CD8-positive, alpha-beta memory T cell (primary cell): ENCODE measurements around the gene B3GALT5. TPM values are rescaled to one million over a fixed set of nuclear protein-coding genes. Genes with fewer than 3 reads are reported as not detected.

Source experiments
- CTCF ChIA-PET: fragments of 350-600 bp; sonication (Branson Sonifier 250); formaldehyde crosslinking; loops from one replicate; lab custom pipeline; 2021; ENCODE audit warnings: antibody characterized with exemption; lab: Charles Lee
- POLR2A ChIA-PET: fragments of 350-600 bp; sonication (Branson Sonifier 250); formaldehyde crosslinking; loops from one replicate; lab custom pipeline; 2021; ENCODE audit warnings: antibody characterized with exemption; lab: Charles Lee
- DNase-seq, 5 donors: peaks; one replicate each; pipeline versions ENCODE4 v3.0.0 to v3.0.0-alpha.2; 2020 to 2022; ENCODE audit warnings: mixed read lengths in 1 of 5
- H3K27ac ChIP-seq: one replicate; pipeline ENCODE4 v1.7.0; 2013; ENCODE audit warnings: low read depth, mild to moderate bottlenecking, low read length, moderate library complexity
- H3K27me3 ChIP-seq: 2 replicates; pipeline ENCODE4 v1.7.0; 2013; ENCODE audit warnings: low read length, mild to moderate bottlenecking; ENCODE audit not compliant: insufficient read depth, poor library complexity, severe bottlenecking
- H3K36me3 ChIP-seq: 2 replicates; pipeline ENCODE4 v1.7.0; 2013; ENCODE audit warnings: mild to moderate bottlenecking, low read length, moderate library complexity; ENCODE audit not compliant: insufficient read depth
- H3K4me1 ChIP-seq: 2 replicates; pipeline ENCODE4 v1.7.0; 2013; ENCODE audit warnings: mild to moderate bottlenecking, low read length, moderate library complexity; ENCODE audit not compliant: insufficient read depth
- H3K4me3 ChIP-seq: 2 replicates; pipeline ENCODE4 v1.7.0; 2013; ENCODE audit warnings: mild to moderate bottlenecking, low read length
- H3K9me3 ChIP-seq: 2 replicates; pipeline ENCODE4 v1.7.0; 2013; ENCODE audit warnings: mild to moderate bottlenecking, low read length
- H3K27ac Mint-ChIP-seq, 8 donors: one replicate each; pipeline ENCODE4 v1.8.0; 2020 to 2021; ENCODE audit warnings: mixed read lengths in 8 of 8, mild to moderate bottlenecking in 6 of 8, inconsistent platforms in 3 of 8, moderate library complexity in 3 of 8
- H3K27me3 Mint-ChIP-seq, 2 donors: one replicate each; pipeline ENCODE4 v1.8.0; 2020 to 2021; ENCODE audit warnings: mixed read lengths in 2 of 2, mild to moderate bottlenecking in 1 of 2, moderate library complexity in 1 of 2
- H3K36me3 Mint-ChIP-seq, 3 donors: one replicate each; pipeline ENCODE4 v1.8.0; 2020 to 2021; ENCODE audit warnings: mixed read lengths in 3 of 3, inconsistent platforms in 1 of 3, mild to moderate bottlenecking in 1 of 3
- H3K4me1 Mint-ChIP-seq, 3 donors: one replicate each; pipeline ENCODE4 v1.8.0; 2020 to 2021; ENCODE audit warnings: mixed read lengths in 3 of 3, inconsistent platforms in 1 of 3, mild to moderate bottlenecking in 1 of 3
- H3K4me3 Mint-ChIP-seq, 7 donors: one replicate each; pipeline ENCODE4 v1.8.0; 2020 to 2021; ENCODE audit warnings: mixed read lengths in 7 of 7, mild to moderate bottlenecking in 6 of 7, moderate library complexity in 4 of 7, inconsistent platforms in 2 of 7
- H3K9me3 Mint-ChIP-seq, 5 donors: one replicate each; pipeline ENCODE4 v1.8.0; 2020 to 2022; ENCODE audit warnings: mixed read lengths in 5 of 5, mild to moderate bottlenecking in 3 of 5, moderate library complexity in 2 of 5, inconsistent platforms in 1 of 5
- polyA plus RNA-seq: library from polyadenylated mRNA; unstranded; fragments of 300-500 nt; fragmentation: Illumina TruSeq; gene quantifications from one replicate; pipeline ENCODE4 v1.2.3, GENCODE V29; 2021
- total RNA-seq, 2 experiments: library from RNA; stranded (reverse); gene quantifications; one replicate each; pipeline ENCODE4 v1.2.3, GENCODE V29; 2021

The B3GALT5 gene
- total and polyA plus RNA-seq, 3 experiments from 2014 or later, result not detected

GRCh38 chr21:39599191-39599970, 13.4 kb upstream of the B3GALT5 start:
- H3K27me3 ChIP-seq, result no peaks in the 10 kb centered on the region
- ChIA-PET CTCF (no interaction called here), POLR2A (no interaction called here)
- no peaks in the 10 kb centered on the region for H3K36me3 ChIP-seq
- no peak overlapping the region for H3K4me3 ChIP-seq
- H3K27me3 Mint-ChIP-seq, result peaks cover 0 to 11% of the 10 kb centered on the region in 2 donors
- H3K27ac Mint-ChIP-seq, result no peak overlapping the region
- H3K4me3 Mint-ChIP-seq, result no peak overlapping the region
- no peaks in the 10 kb centered on the region for H3K4me1 ChIP-seq
- no peaks in the 10 kb centered on the region for H3K9me3 ChIP-seq
- no peak overlapping the region for H3K27ac ChIP-seq
- no peaks in the 10 kb centered on the region for H3K36me3 Mint-ChIP-seq
- no peaks in the 10 kb centered on the region for H3K4me1 Mint-ChIP-seq
- peaks cover 0 to 2% (median 0%) of the 10 kb centered on the region in 5 donors for H3K9me3 Mint-ChIP-seq
- no peak for DNase-seq

- Histone ChIP-seq H3K9me3 (no peaks in the 10 kb centered on the region), H3K36me3 (no peaks in the 10 kb centered on the region), H3K4me1 (no peaks in the 10 kb centered on the region), H3K27me3 (no peaks in the 10 kb centered on the region), H3K27ac (no peak overlapping the region), H3K4me3 (no peak overlapping the region)
- no peak for DNase-seq
- POLR2A ChIA-PET, result no interaction called here
- Mint-ChIP-seq H3K4me3 (no peak overlapping the region), H3K27ac (no peak overlapping the region), H3K27me3 (peaks cover 0 to 9% of the 10 kb centered on the region in 2 donors), H3K4me1 (no peaks in the 10 kb centered on the region), H3K36me3 (no peaks in the 10 kb centered on the region), H3K9me3 (peaks cover 0 to 2% (median 0%) of the 10 kb centered on the region in 5 donors)
- CTCF ChIA-PET, result no interaction called here
These were observed 11.4 kb upstream of the B3GALT5 start for GRCh38 chr21:39601187-39601928.

- CTCF ChIA-PET, result no interaction called here
- no peak for DNase-seq
These were observed 10.6 kb upstream of the B3GALT5 start for GRCh38 chr21:39602076-39602689.

GRCh38 chr21:39602793-39603192, 9.9 kb upstream of the B3GALT5 start:
- Histone ChIP-seq H3K36me3 (no peaks in the 10 kb centered on the region), H3K27me3 (no peaks in the 10 kb centered on the region), H3K4me3 (no peak overlapping the region), H3K9me3 (no peaks in the 10 kb centered on the region), H3K27ac (no peak overlapping the region), H3K4me1 (no peaks in the 10 kb centered on the region)
- no peaks in the 10 kb centered on the region for H3K4me1 Mint-ChIP-seq
- DNase-seq, result no peak
- no peak overlapping the region for H3K27ac Mint-ChIP-seq
- ChIA-PET POLR2A (no interaction called here), CTCF (no interaction called here)
- H3K27me3 Mint-ChIP-seq, result peaks cover 0 to 5% of the 10 kb centered on the region in 2 donors
- H3K36me3 Mint-ChIP-seq, result no peaks in the 10 kb centered on the region
- H3K9me3 Mint-ChIP-seq, result no peaks in the 10 kb centered on the region
- no peak overlapping the region for H3K4me3 Mint-ChIP-seq

More at GRCh38 chr21:39602076-39602689, 10.6 kb upstream of the B3GALT5 start:
- no peaks in the 10 kb centered on the region for H3K27me3 ChIP-seq
- no peak overlapping the region for H3K4me3 ChIP-seq
- POLR2A ChIA-PET, result no interaction called here
- H3K4me3 Mint-ChIP-seq, result no peak overlapping the region
- no peak overlapping the region for H3K27ac ChIP-seq
- H3K4me1 ChIP-seq, result no peaks in the 10 kb centered on the region
- peaks cover 0 to 6% of the 10 kb centered on the region in 2 donors for H3K27me3 Mint-ChIP-seq
- peaks cover 0 to 2% (median 0%) of the 10 kb centered on the region in 5 donors for H3K9me3 Mint-ChIP-seq
- no peaks in the 10 kb centered on the region for H3K4me1 Mint-ChIP-seq
- H3K9me3 ChIP-seq, result no peaks in the 10 kb centered on the region
- no peaks in the 10 kb centered on the region for H3K36me3 ChIP-seq
- H3K27ac Mint-ChIP-seq, result peak overlapping the region in 1 of 8 donors; percentile 63
- H3K36me3 Mint-ChIP-seq, result no peaks in the 10 kb centered on the region

- CTCF ChIA-PET, result no interaction called here
- Mint-ChIP-seq H3K4me1 (no peaks in the 10 kb centered on the region), H3K36me3 (no peaks in the 10 kb centered on the region), H3K27ac (no peak overlapping the region), H3K9me3 (no peaks in the 10 kb centered on the region), H3K27me3 (peaks cover 0 to 8% of the 10 kb centered on the region in 2 donors), H3K4me3 (no peak overlapping the region)
- no peaks in the 10 kb centered on the region for H3K4me1 ChIP-seq
- no peaks in the 10 kb centered on the region for H3K36me3 ChIP-seq
- no peaks in the 10 kb centered on the region for H3K27me3 ChIP-seq
- no peak overlapping the region for H3K4me3 ChIP-seq
- no peaks in the 10 kb centered on the region for H3K9me3 ChIP-seq
- no peak for DNase-seq
- H3K27ac ChIP-seq, result no peak overlapping the region
- POLR2A ChIA-PET, result no interaction called here
These were observed 7.8 kb upstream of the B3GALT5 start for GRCh38 chr21:39604951-39605350.

- Histone ChIP-seq H3K9me3 (no peaks in the 10 kb centered on the region), H3K36me3 (no peaks in the 10 kb centered on the region), H3K4me3 (no peak overlapping the region), H3K4me1 (no peaks in the 10 kb centered on the region), H3K27me3 (peaks cover 9% of the 10 kb centered on the region), H3K27ac (no peak overlapping the region)
- Mint-ChIP-seq H3K27ac (no peak overlapping the region), H3K4me1 (peaks cover 3 to 6% (median 5%) of the 10 kb centered on the region in 3 donors), H3K4me3 (no peak overlapping the region), H3K9me3 (peaks cover 0 to 7% (median 0%) of the 10 kb centered on the region in 5 donors), H3K27me3 (peaks cover 22 to 43% of the 10 kb centered on the region in 2 donors), H3K36me3 (peaks cover 0 to 3% (median 0%) of the 10 kb centered on the region in 3 donors)
- no peak for DNase-seq
- ChIA-PET POLR2A (no interaction called here), CTCF (no interaction called here)
These were observed 2.0 kb upstream of the B3GALT5 start for GRCh38 chr21:39610703-39611102.

GRCh38 chr21:39611551-39612190, 1.1 kb upstream of the B3GALT5 start:
- DNase-seq, result no peak
- CTCF ChIA-PET, result no interaction called here
- Mint-ChIP-seq H3K4me1 (peaks cover 3 to 6% (median 5%) of the 10 kb centered on the region in 3 donors), H3K27me3 (peaks cover 22 to 47% of the 10 kb centered on the region in 2 donors), H3K9me3 (peaks cover 0 to 7% (median 0%) of the 10 kb centered on the region in 5 donors), H3K27ac (no peak overlapping the region), H3K4me3 (no peak overlapping the region), H3K36me3 (peaks cover 0 to 3% (median 0%) of the 10 kb centered on the region in 3 donors)
- Histone ChIP-seq H3K36me3 (no peaks in the 10 kb centered on the region), H3K4me3 (no peak overlapping the region), H3K27me3 (peaks cover 9% of the 10 kb centered on the region), H3K9me3 (no peaks in the 10 kb centered on the region), H3K27ac (no peak overlapping the region), H3K4me1 (no peaks in the 10 kb centered on the region)
- POLR2A ChIA-PET, result no interaction called here
